Type B pancreatic cell (in vitro differentiated cells): Measurements from ENCODE around the gene ZNF836. TPM values are rescaled to one million over a fixed set of nuclear protein-coding genes. Genes with fewer than 3 reads are reported as not detected.

Experiments used
- DNase-seq: peaks from one replicate; pipeline ENCODE4 v3.0.0; 2021; ENCODE audit warnings: mixed read lengths; ENCODE audit not compliant: unreplicated experiment; ENCODE audit errors: extremely low spot score
- H3K27ac Mint-ChIP-seq: 2 replicates; pipeline ENCODE4 v1.8.0; 2021; ENCODE audit warnings: mild to moderate bottlenecking, mixed read lengths
- H3K27me3 Mint-ChIP-seq: 2 replicates; pipeline ENCODE4 v1.8.0; 2021; ENCODE audit warnings: mixed read lengths
- H3K36me3 Mint-ChIP-seq: 2 replicates; pipeline ENCODE4 v1.8.0; 2021; ENCODE audit warnings: mixed read lengths
- H3K4me1 Mint-ChIP-seq: one replicate; pipeline ENCODE4 v1.8.0; 2021; ENCODE audit warnings: mixed read lengths; ENCODE audit not compliant: unreplicated experiment
- H3K4me3 Mint-ChIP-seq: 2 replicates; pipeline ENCODE4 v1.8.0; 2021; ENCODE audit warnings: mild to moderate bottlenecking, mixed read lengths
- H3K9me3 Mint-ChIP-seq: 2 replicates; pipeline ENCODE4 v1.8.0; 2021; ENCODE audit warnings: mixed read lengths
- CTCF ChIP-seq: fragments of 200-600 bp; sonication (generic); conservative IDR thresholded peaks from 2 replicates; pipeline ENCODE4 v1.5.0; 2021; ENCODE audit warnings: antibody characterized with exemption, mild to moderate bottlenecking
- total RNA-seq: library from RNA; stranded (reverse); gene quantifications from 2 replicates; pipeline ENCODE4 v1.2.1, GENCODE V29; 2021; ENCODE audit warnings: low replicate concordance

ZNF836 gene
- total RNA-seq, 1 donor from 2014 or later, result 21.8 TPM

GRCh38 chr19:52172347-52172746 is 926 bp upstream of the ZNF836 start:
- Mint-ChIP-seq H3K27ac (peak overlapping the region; percentile 96), H3K4me3 (peak overlapping the region; percentile 98), H3K27me3 (no peaks in the 10 kb centered on the region), H3K4me1 (peaks cover 14% of the 10 kb centered on the region), H3K36me3 (peaks cover 28% of the 10 kb centered on the region), H3K9me3 (no peaks in the 10 kb centered on the region)
- no peak for TF ChIP-seq CTCF
- DNase-seq, result no peak

GRCh38 chr19:52170863-52171320 is 529 bp downstream of the ZNF836 start:
- H3K27me3 Mint-ChIP-seq, result no peaks in the 10 kb centered on the region
- TF ChIP-seq CTCF, result no peak
- peak overlapping the region; percentile 96 for H3K27ac Mint-ChIP-seq
- peaks cover 14% of the 10 kb centered on the region for H3K4me1 Mint-ChIP-seq
- peak overlapping the region; percentile 98 for H3K4me3 Mint-ChIP-seq
- no peak for DNase-seq
- no peaks in the 10 kb centered on the region for H3K9me3 Mint-ChIP-seq
- H3K36me3 Mint-ChIP-seq, result peaks cover 30% of the 10 kb centered on the region

GRCh38 chr19:52170304-52170703 is 1.1 kb downstream of the ZNF836 start:
- H3K4me3 Mint-ChIP-seq, result peak overlapping the region; percentile 98
- H3K27ac Mint-ChIP-seq, result peak overlapping the region; percentile 96
- peaks cover 14% of the 10 kb centered on the region for H3K4me1 Mint-ChIP-seq
- no peak for DNase-seq
- H3K9me3 Mint-ChIP-seq, result no peaks in the 10 kb centered on the region
- TF ChIP-seq CTCF, result no peak
- H3K36me3 Mint-ChIP-seq, result peaks cover 33% of the 10 kb centered on the region
- no peaks in the 10 kb centered on the region for H3K27me3 Mint-ChIP-seq

- peaks cover 63% of the 10 kb centered on the region for H3K36me3 Mint-ChIP-seq
- no peaks in the 10 kb centered on the region for H3K4me1 Mint-ChIP-seq
- no peak overlapping the region for H3K4me3 Mint-ChIP-seq
- H3K27me3 Mint-ChIP-seq, result no peaks in the 10 kb centered on the region
- H3K27ac Mint-ChIP-seq, result no peak overlapping the region
- no peak for DNase-seq
- H3K9me3 Mint-ChIP-seq, result peaks cover 52% of the 10 kb centered on the region
- no peak for TF ChIP-seq CTCF
Measured at GRCh38 chr19:52155596-52156359, 15.6 kb downstream of the ZNF836 start.

GRCh38 chr19:52148256-52148655 is 23.2 kb downstream of the ZNF836 start:
- Mint-ChIP-seq H3K27ac (no peak overlapping the region), H3K9me3 (peaks cover 10% of the 10 kb centered on the region)

More at GRCh38 chr19:52148256-52148655, 23.2 kb downstream of the ZNF836 start:
- no peak for TF ChIP-seq CTCF
- no peaks in the 10 kb centered on the region for H3K27me3 Mint-ChIP-seq
- H3K4me1 Mint-ChIP-seq, result no peaks in the 10 kb centered on the region
- no peak for DNase-seq
- no peak overlapping the region for H3K4me3 Mint-ChIP-seq
- H3K36me3 Mint-ChIP-seq, result peaks cover 12% of the 10 kb centered on the region
